ENCODE results near the gene POU2F3.

DNA sequence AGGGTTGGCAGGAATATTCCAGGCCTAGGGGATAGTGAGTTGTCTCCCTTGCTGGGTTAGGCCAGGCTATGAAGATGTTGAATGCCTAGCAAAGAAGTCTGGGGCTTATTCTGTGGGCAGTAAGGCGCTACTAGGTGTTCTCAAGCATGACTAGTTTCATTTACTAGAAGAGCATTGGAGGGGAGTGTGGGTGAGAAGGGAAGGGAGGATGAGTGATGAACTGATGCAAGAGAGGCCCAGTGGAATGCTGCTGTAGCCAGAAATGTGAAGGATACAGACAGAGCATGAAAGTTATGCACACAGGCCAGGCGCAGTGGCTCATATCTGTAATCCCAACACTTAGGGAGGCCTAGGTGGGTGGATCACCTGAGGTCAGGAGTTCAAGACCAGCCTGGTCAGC is 33.5 kb downstream of the POU2F3 start:
- TF ChIP-seq, protein P1, sequence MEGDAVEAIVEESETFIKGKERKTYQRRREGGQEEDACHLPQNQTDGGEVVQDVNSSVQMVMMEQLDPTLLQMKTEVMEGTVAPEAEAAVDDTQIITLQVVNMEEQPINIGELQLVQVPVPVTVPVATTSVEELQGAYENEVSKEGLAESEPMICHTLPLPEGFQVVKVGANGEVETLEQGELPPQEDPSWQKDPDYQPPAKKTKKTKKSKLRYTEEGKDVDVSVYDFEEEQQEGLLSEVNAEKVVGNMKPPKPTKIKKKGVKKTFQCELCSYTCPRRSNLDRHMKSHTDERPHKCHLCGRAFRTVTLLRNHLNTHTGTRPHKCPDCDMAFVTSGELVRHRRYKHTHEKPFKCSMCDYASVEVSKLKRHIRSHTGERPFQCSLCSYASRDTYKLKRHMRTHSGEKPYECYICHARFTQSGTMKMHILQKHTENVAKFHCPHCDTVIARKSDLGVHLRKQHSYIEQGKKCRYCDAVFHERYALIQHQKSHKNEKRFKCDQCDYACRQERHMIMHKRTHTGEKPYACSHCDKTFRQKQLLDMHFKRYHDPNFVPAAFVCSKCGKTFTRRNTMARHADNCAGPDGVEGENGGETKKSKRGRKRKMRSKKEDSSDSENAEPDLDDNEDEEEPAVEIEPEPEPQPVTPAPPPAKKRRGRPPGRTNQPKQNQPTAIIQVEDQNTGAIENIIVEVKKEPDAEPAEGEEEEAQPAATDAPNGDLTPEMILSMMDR (IDR thresholded peaks at IDR 0.05) = no peak
- TF ChIP-seq POLR2A (IDR thresholded peaks at IDR 0.05) = no peak

Data from esophagus squamous epithelium (tissue), 4 donors.